CD14-positive monocyte (primary cell): ENCODE measurements around the gene EYA4. TPM values are rescaled to one million over a fixed set of nuclear protein-coding genes. Genes with fewer than 3 reads are reported as not detected.

Experiments
- DNase-seq, 3 donors: peaks; one replicate each; pipeline ENCODE4 v3.0.0-alpha.2; 2011 to 2022
- H2AFZ ChIP-seq: 2 replicates; pipeline ENCODE4 v1.6.0; 2012; ENCODE audit warnings: mild to moderate bottlenecking, low read depth, low read length, inconsistent platforms; ENCODE audit not compliant: insufficient read depth, poor library complexity, severe bottlenecking
- H3K27ac ChIP-seq, 2 donors: 1 replicate in 1 of 2; 2 replicates in 1 of 2; pipeline ENCODE4 v1.5.1; 2012 to 2013; ENCODE audit warnings: low read length in 2 of 2, control low read depth in 1 of 2, inconsistent platforms in 1 of 2, low read depth in 1 of 2, mild to moderate bottlenecking in 1 of 2
- H3K27me3 ChIP-seq, 2 donors: one replicate each; pipeline versions ENCODE4 v1.6.0 to v1.6.1; 2011 to 2013; ENCODE audit warnings: low read length in 2 of 2; ENCODE audit not compliant: control insufficient read depth in 2 of 2, insufficient read depth in 2 of 2
- H3K36me3 ChIP-seq, 2 donors: replicated peaks in 1 of 2; 1 replicate in 1 of 2; 2 replicates in 1 of 2; pipeline versions ENCODE4 v1.5.1 to v1.6.1; 2012 to 2013; ENCODE audit warnings: low read length in 2 of 2, control low read depth in 1 of 2, inconsistent platforms in 1 of 2, mild to moderate bottlenecking in 1 of 2; ENCODE audit not compliant: insufficient read depth in 2 of 2, control insufficient read depth in 1 of 2
- H3K4me1 ChIP-seq, 2 donors: 1 replicate in 1 of 2; 2 replicates in 1 of 2; pipeline versions ENCODE4 v1.5.1 to v1.6.1; 2012 to 2013; ENCODE audit warnings: low read length in 2 of 2, control low read depth in 1 of 2, inconsistent platforms in 1 of 2, mild to moderate bottlenecking in 1 of 2, moderate library complexity in 1 of 2; ENCODE audit not compliant: insufficient read depth in 2 of 2, control insufficient read depth in 1 of 2
- H3K4me2 ChIP-seq: replicated peaks from 2 replicates; pipeline ENCODE3; 2012; ENCODE audit warnings: low read length, moderate library complexity, mild to moderate bottlenecking; ENCODE audit not compliant: poor library complexity, severe bottlenecking; ENCODE audit errors: extremely low read depth
- H3K4me3 ChIP-seq, 3 experiments: fragments of 200-600 bp in 1 of 3; sonication (generic) in 1 of 3; replicated peaks in 1 of 3; 1 replicate in 2 of 3; 2 replicates in 1 of 3; pipeline ENCODE4 v1.5.1; 2011 to 2013; ENCODE audit warnings: low read length in 3 of 3, mild to moderate bottlenecking in 3 of 3, control low read depth in 2 of 3, low read depth in 2 of 3, inconsistent platforms in 1 of 3, moderate library complexity in 1 of 3
- H3K79me2 ChIP-seq: 2 replicates; pipeline ENCODE4 v1.6.0; 2012; ENCODE audit warnings: mild to moderate bottlenecking, control low read depth, inconsistent platforms, low read length, moderate library complexity; ENCODE audit not compliant: insufficient read depth
- H3K9ac ChIP-seq: 2 replicates; pipeline ENCODE4 v1.6.0; 2017; ENCODE audit warnings: low read length, mild to moderate bottlenecking; ENCODE audit not compliant: insufficient read depth, poor library complexity, severe bottlenecking
- H3K9me3 ChIP-seq, 2 donors: replicated peaks in 1 of 2; 1 replicate in 1 of 2; 2 replicates in 1 of 2; pipeline versions ENCODE4 v1.5.1 to v1.6.1; 2012 to 2013; ENCODE audit warnings: low read length in 2 of 2, control low read depth in 1 of 2; ENCODE audit not compliant: control insufficient read depth in 1 of 2, insufficient read depth in 1 of 2
- H4K20me1 ChIP-seq: 2 replicates; pipeline ENCODE4 v1.6.0; 2012; ENCODE audit warnings: mild to moderate bottlenecking, low read length, control low read depth, moderate library complexity; ENCODE audit not compliant: insufficient read depth
- H3K27ac Mint-ChIP-seq, 7 donors: one replicate each; pipeline ENCODE4 v1.8.0; 2020; ENCODE audit warnings: mild to moderate bottlenecking in 7 of 7, mixed read lengths in 7 of 7, moderate library complexity in 6 of 7, inconsistent platforms in 2 of 7
- H3K27me3 Mint-ChIP-seq, 3 donors: one replicate each; pipeline ENCODE4 v1.8.0; 2021 to 2022; ENCODE audit warnings: low read depth in 3 of 3, mild to moderate bottlenecking in 3 of 3, mixed read lengths in 3 of 3, moderate library complexity in 3 of 3, inconsistent platforms in 1 of 3
- H3K36me3 Mint-ChIP-seq, 2 donors: one replicate each; pipeline ENCODE4 v1.8.0; 2020; ENCODE audit warnings: mixed read lengths in 2 of 2, inconsistent platforms in 1 of 2, mild to moderate bottlenecking in 1 of 2
- H3K4me1 Mint-ChIP-seq: one replicate; pipeline ENCODE4 v1.8.0; 2020; ENCODE audit warnings: mild to moderate bottlenecking, mixed read lengths
- H3K4me3 Mint-ChIP-seq, 2 donors: one replicate each; pipeline ENCODE4 v1.8.0; 2020; ENCODE audit warnings: mild to moderate bottlenecking in 2 of 2, mixed read lengths in 2 of 2, moderate library complexity in 1 of 2
- H3K9me3 Mint-ChIP-seq, 7 donors: one replicate each; pipeline ENCODE4 v1.8.0; 2020 to 2022; ENCODE audit warnings: mixed read lengths in 7 of 7, mild to moderate bottlenecking in 6 of 7, moderate library complexity in 6 of 7, inconsistent platforms in 2 of 7
- WGBS: methylation state at CpG from one replicate; pipeline ENCODE4 v1.1.5; 2013; ENCODE audit warnings: missing lambda C conversion rate; ENCODE audit not compliant: insufficient coverage; 5-methylcytosine and 5-hydroxymethylcytosine counted together
- intact Hi-C, 2 donors: fragments of 100-400 bp; cut with micrococcal nuclease; formaldehyde crosslinking; loops; one replicate each; pipeline versions ENCODE4 v1.15.0 to v1.15.1; 2023
- polyA plus RNA-seq, 3 donors: library from polyadenylated mRNA; depleted of rRNA in 1 of 3; unstranded in 2 of 3; stranded (reverse) in 1 of 3; fragments of 300-500 nt in 2 of 3; fragments of >200 nt in 1 of 3; fragmentation: Illumina TruSeq in 2 of 3; gene quantifications; 1 replicate in 2 of 3; 2 replicates in 1 of 3; pipeline ENCODE4 v1.2.3, GENCODE V29; 2012 to 2021
- TF ChIP-seq, protein P1 (sequence below): fragments of 200-600 bp; IDR thresholded peaks from one replicate; pipeline ENCODE4 v1.8.0; 2022; ENCODE audit warnings: antibody characterized with exemption, mild to moderate bottlenecking

EYA4 gene
- polyA plus RNA-seq, 3 donors, result not detected

- Histone ChIP-seq H2AFZ (no peak overlapping the region), H3K27ac (no peak overlapping the region), H3K79me2 (no peaks in the 10 kb centered on the region), H3K4me1 (no peaks in the 10 kb centered on the region), H3K27me3 (peaks cover 4 to 23% of the 10 kb centered on the region in 2 donors), H3K4me3 (no peak overlapping the region), H3K9me3 (peaks cover 0 to 3% of the 10 kb centered on the region in 2 donors), H3K9ac (no peak overlapping the region), H3K4me2 (no peak overlapping the region), H4K20me1 (no peaks in the 10 kb centered on the region), H3K36me3 (no peaks in the 10 kb centered on the region)
- TF ChIP-seq, protein P1, sequence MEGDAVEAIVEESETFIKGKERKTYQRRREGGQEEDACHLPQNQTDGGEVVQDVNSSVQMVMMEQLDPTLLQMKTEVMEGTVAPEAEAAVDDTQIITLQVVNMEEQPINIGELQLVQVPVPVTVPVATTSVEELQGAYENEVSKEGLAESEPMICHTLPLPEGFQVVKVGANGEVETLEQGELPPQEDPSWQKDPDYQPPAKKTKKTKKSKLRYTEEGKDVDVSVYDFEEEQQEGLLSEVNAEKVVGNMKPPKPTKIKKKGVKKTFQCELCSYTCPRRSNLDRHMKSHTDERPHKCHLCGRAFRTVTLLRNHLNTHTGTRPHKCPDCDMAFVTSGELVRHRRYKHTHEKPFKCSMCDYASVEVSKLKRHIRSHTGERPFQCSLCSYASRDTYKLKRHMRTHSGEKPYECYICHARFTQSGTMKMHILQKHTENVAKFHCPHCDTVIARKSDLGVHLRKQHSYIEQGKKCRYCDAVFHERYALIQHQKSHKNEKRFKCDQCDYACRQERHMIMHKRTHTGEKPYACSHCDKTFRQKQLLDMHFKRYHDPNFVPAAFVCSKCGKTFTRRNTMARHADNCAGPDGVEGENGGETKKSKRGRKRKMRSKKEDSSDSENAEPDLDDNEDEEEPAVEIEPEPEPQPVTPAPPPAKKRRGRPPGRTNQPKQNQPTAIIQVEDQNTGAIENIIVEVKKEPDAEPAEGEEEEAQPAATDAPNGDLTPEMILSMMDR, result no peak
- peaks cover 0 to 3% (median 0%) of the 10 kb centered on the region in 7 donors for H3K9me3 Mint-ChIP-seq
- DNase-seq, result no peak
- H3K4me3 Mint-ChIP-seq, result no peak overlapping the region
- no peaks in the 10 kb centered on the region for H3K4me1 Mint-ChIP-seq
- no peak overlapping the region for H3K27ac Mint-ChIP-seq
- no CpG with 5 or more reads among the region's 1 CpG for WGBS
- peaks cover 12 to 14% (median 12%) of the 10 kb centered on the region in 3 donors for H3K27me3 Mint-ChIP-seq
- intact Hi-C loops, result no loop called here
- no peaks in the 10 kb centered on the region for H3K36me3 Mint-ChIP-seq
Measured at GRCh38 chr6:133235221-133235620, 5.9 kb upstream of the EYA4 start.

GRCh38 chr6:133236932-133237331, 4.2 kb upstream of the EYA4 start:
- Histone ChIP-seq H4K20me1 (no peaks in the 10 kb centered on the region), H3K79me2 (no peaks in the 10 kb centered on the region), H3K4me3 (no peak overlapping the region), H3K36me3 (no peaks in the 10 kb centered on the region), H2AFZ (no peak overlapping the region), H3K9me3 (peaks cover under 1 to 3% of the 10 kb centered on the region in 2 donors), H3K27me3 (peaks cover 13 to 37% of the 10 kb centered on the region in 2 donors), H3K27ac (no peak overlapping the region), H3K4me2 (no peak overlapping the region), H3K4me1 (no peaks in the 10 kb centered on the region), H3K9ac (no peak overlapping the region)
- peaks cover 23 to 26% (median 25%) of the 10 kb centered on the region in 3 donors for H3K27me3 Mint-ChIP-seq
- intact Hi-C loops, result no loop called here
- TF ChIP-seq, protein P1, result no peak
- 100% methylated on average over 1 of the region's 1 CpG for WGBS
- no peak overlapping the region for H3K27ac Mint-ChIP-seq
- H3K4me1 Mint-ChIP-seq, result no peaks in the 10 kb centered on the region
- H3K9me3 Mint-ChIP-seq, result peaks cover 0 to 6% (median 0%) of the 10 kb centered on the region in 7 donors
- H3K36me3 Mint-ChIP-seq, result no peaks in the 10 kb centered on the region
- no peak for DNase-seq
- no peak overlapping the region for H3K4me3 Mint-ChIP-seq
